HG02610 (cell line): ENCODE measurements around the gene MCTP1.
A peak's percentile ranks its signal among the peaks of the same experiment; 100 is the strongest.
"Not testable (repeated sequence)": the region's sequence is repeated elsewhere in the genome, so short reads cannot be mapped to it uniquely, and the experiment has no call there.

ENCODE experiments used
- ATAC-seq: cut with Tn5 transposase; IDR thresholded peaks from one replicate; pipeline ENCODE4 v1.9.1; 2021; ENCODE audit warnings: mild to moderate bottlenecking, moderate library complexity; ENCODE audit not compliant: unreplicated experiment

Gene MCTP1

GRCh38 chr5:95035891-95036685 is 248.8 kb downstream of the MCTP1 start:
- ATAC-seq: peak; percentile 63

- no peak for ATAC-seq
Measured at GRCh38 chr5:95032801-95033200, 252.1 kb downstream of the MCTP1 start.

GRCh38 chr5:95029569-95030366 is 255.1 kb downstream of the MCTP1 start:
- peak; percentile 76 for ATAC-seq

GRCh38 chr5:95027775-95028174 is 257.1 kb downstream of the MCTP1 start:
- ATAC-seq: peak; percentile 43

GRCh38 chr5:95027151-95027721 is 257.7 kb downstream of the MCTP1 start:
- peak; percentile 27 for ATAC-seq

- no peak for ATAC-seq
Measured at GRCh38 chr5:95026718-95027117, 258.2 kb downstream of the MCTP1 start.

GRCh38 chr5:95022967-95023695 is 261.8 kb downstream of the MCTP1 start:
- ATAC-seq: peak; percentile 66

- no peak for ATAC-seq
Measured at GRCh38 chr5:95020345-95020744, 264.5 kb downstream of the MCTP1 start.

- ATAC-seq: no peak
Measured at GRCh38 chr5:95018946-95019345, 265.9 kb downstream of the MCTP1 start.

GRCh38 chr5:95018511-95018910 is 266.4 kb downstream of the MCTP1 start:
- ATAC-seq: no peak

- ATAC-seq: no peak
Measured at GRCh38 chr5:95009812-95010211, 275.1 kb downstream of the MCTP1 start.

- peak; percentile 84 for ATAC-seq
Measured at GRCh38 chr5:95007921-95008597, 276.8 kb downstream of the MCTP1 start.

- ATAC-seq: no peak
Measured at GRCh38 chr5:95005811-95006210, 279.1 kb downstream of the MCTP1 start.

GRCh38 chr5:94998670-94999069 is 286.2 kb downstream of the MCTP1 start:
- no peak for ATAC-seq

GRCh38 chr5:94994537-94994936 is 290.4 kb downstream of the MCTP1 start:
- ATAC-seq: not testable (repeated sequence)

- ATAC-seq: no peak
Measured at GRCh38 chr5:94993491-94993890, 291.4 kb downstream of the MCTP1 start.

- ATAC-seq: peak; percentile 79
Measured at GRCh38 chr5:94992325-94992724, 292.6 kb downstream of the MCTP1 start.

GRCh38 chr5:94983861-94984535 is 300.9 kb downstream of the MCTP1 start:
- no peak for ATAC-seq

- no peak for ATAC-seq
Measured at GRCh38 chr5:94977437-94977836, 307.5 kb downstream of the MCTP1 start.

GRCh38 chr5:94976853-94977252 is 308.0 kb downstream of the MCTP1 start:
- ATAC-seq: no peak
